ENCODE data around the gene USP21.

DNA sequence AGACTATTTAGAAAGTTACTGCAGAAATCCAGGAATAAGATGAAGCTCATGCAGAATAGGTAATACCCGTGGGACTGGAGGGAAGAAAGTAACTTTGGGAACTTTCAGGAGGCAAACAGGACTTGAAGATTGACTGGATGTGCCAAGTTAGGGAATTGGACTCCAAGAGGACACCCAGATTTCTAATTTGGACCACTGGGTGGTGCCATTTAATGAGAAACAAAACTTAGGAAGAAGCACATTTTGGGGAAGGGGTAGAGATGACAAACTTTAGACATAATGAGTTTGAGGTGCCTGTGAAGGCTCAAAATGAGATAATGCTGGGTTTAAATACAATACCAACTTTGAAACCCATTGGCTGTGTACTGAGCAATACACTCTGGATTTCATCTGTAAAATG is 21.3 kb downstream of the USP21 start:
- TF ChIP-seq POLR2A (IDR thresholded peaks at IDR 0.05) (no peak), EP300 (IDR thresholded peaks at IDR 0.05; ENCODE audit: low read depth) (no peak), POLR2AphosphoS5 (IDR thresholded peaks at IDR 0.05) (no peak)
- TF ChIP-seq, protein P1, sequence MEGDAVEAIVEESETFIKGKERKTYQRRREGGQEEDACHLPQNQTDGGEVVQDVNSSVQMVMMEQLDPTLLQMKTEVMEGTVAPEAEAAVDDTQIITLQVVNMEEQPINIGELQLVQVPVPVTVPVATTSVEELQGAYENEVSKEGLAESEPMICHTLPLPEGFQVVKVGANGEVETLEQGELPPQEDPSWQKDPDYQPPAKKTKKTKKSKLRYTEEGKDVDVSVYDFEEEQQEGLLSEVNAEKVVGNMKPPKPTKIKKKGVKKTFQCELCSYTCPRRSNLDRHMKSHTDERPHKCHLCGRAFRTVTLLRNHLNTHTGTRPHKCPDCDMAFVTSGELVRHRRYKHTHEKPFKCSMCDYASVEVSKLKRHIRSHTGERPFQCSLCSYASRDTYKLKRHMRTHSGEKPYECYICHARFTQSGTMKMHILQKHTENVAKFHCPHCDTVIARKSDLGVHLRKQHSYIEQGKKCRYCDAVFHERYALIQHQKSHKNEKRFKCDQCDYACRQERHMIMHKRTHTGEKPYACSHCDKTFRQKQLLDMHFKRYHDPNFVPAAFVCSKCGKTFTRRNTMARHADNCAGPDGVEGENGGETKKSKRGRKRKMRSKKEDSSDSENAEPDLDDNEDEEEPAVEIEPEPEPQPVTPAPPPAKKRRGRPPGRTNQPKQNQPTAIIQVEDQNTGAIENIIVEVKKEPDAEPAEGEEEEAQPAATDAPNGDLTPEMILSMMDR (IDR thresholded peaks at IDR 0.05) = no peak

Data from transverse colon (tissue), 4 donors.